GM12878 (cell line): ENCODE data around the gene PRR12. TPM values are rescaled to one million over a fixed set of nuclear protein-coding genes. Genes with fewer than 3 reads are reported as not detected.

Experiments used
- ATAC-seq: fragments of 200-7000 bp; cut with Tn5 transposase; 3 replicates; pipeline ENCODE4 v1.9.1; 2020; ENCODE audit warnings: mild to moderate bottlenecking, moderate library complexity
- BruUV-seq: library from RNA; stranded (reverse); fragments of 400-500 nt; replicated peaks from 2 replicates; lab custom pipeline; 2021; lab: Mats Ljungman, UMichigan
- CTCF ChIA-PET: fragments of 300-600 bp; sonication (Branson Sonifier 250); formaldehyde crosslinking; extraction: SDS; loops from one replicate; lab custom pipeline; 2021; ENCODE audit warnings: inconsistent platforms; lab: Yijun Ruan, JAX
- POLR2A ChIA-PET: fragments of 350-600 bp; formaldehyde crosslinking; extraction: SDS; loops from one replicate; lab custom pipeline; 2021; ENCODE audit warnings: inconsistent platforms; lab: Charles Lee
- RAD21 ChIA-PET: fragments of 300-600 bp; sonication (Branson Sonifier 250); formaldehyde crosslinking; loops from one replicate; lab custom pipeline; 2023; ENCODE audit warnings: antibody characterized with exemption; ENCODE audit not compliant: unreplicated experiment; lab: Charles Lee
- SMC1A ChIA-PET: fragments of 300-600 bp; sonication (Branson Sonifier 250); formaldehyde crosslinking; loops from one replicate; lab custom pipeline; 2023; ENCODE audit not compliant: unreplicated experiment, uncharacterized antibody; lab: Charles Lee
- DNase-seq: peaks from one replicate; pipeline ENCODE4 v3.0.0-alpha.2; 2011; ENCODE audit warnings: low read depth, low spot score
- FAIRE-seq: peaks from 3 replicates; lab custom pipeline; 2011; peaks lifted over from hg19 to GRCh38; lab: Jason Lieb, UNC
- H2AFZ ChIP-seq: 2 replicates; pipeline ENCODE4 v1.6.0; 2011; ENCODE audit warnings: low read depth, low read length, control low read depth; ENCODE audit not compliant: control insufficient read depth
- H3K27ac ChIP-seq: 2 replicates; pipeline ENCODE4 v1.5.1; 2011; ENCODE audit warnings: control low read depth; ENCODE audit not compliant: control insufficient read depth, insufficient read depth
- H3K27me3 ChIP-seq, 2 experiments: replicated peaks in 1 of 2; 2 replicates each; pipeline versions ENCODE4 v1.6.0 to v1.6.1; 2011; ENCODE audit warnings: low read length in 1 of 2; ENCODE audit not compliant: control insufficient read depth in 2 of 2, insufficient read depth in 2 of 2
- H3K36me3 ChIP-seq, 2 experiments: 2 replicates each; pipeline ENCODE4 v1.5.1; 2011; ENCODE audit warnings: low read length in 1 of 2; ENCODE audit not compliant: control insufficient read depth in 2 of 2, insufficient read depth in 2 of 2
- H3K4me1 ChIP-seq: 2 replicates; pipeline ENCODE4 v1.6.1; 2011; ENCODE audit warnings: mild to moderate bottlenecking, low read length, moderate library complexity, mixed read lengths; ENCODE audit not compliant: control insufficient read depth, insufficient read depth
- H3K4me2 ChIP-seq: 2 replicates; pipeline ENCODE4 v1.6.0; 2011; ENCODE audit warnings: control low read depth; ENCODE audit not compliant: control insufficient read depth, insufficient read depth
- H3K4me3 ChIP-seq: fragments of 200-600 bp; sonication (generic); 2 replicates; pipeline ENCODE4 v1.5.1; 2016
- H3K79me2 ChIP-seq: 2 replicates; pipeline ENCODE4 v1.6.0; 2011; ENCODE audit warnings: low read length; ENCODE audit not compliant: control insufficient read depth, insufficient read depth
- H3K9ac ChIP-seq: 2 replicates; pipeline ENCODE4 v1.8.0; 2011; ENCODE audit warnings: low read length, control low read depth, mixed read lengths; ENCODE audit not compliant: control insufficient read depth, insufficient read depth
- H3K9me3 ChIP-seq: replicated peaks from 3 replicates; pipeline ENCODE4 v1.5.1; 2011; ENCODE audit warnings: mild to moderate bottlenecking, low read length; ENCODE audit not compliant: control insufficient read depth, insufficient read depth
- H4K20me1 ChIP-seq: 2 replicates; pipeline ENCODE4 v1.6.0; 2011; ENCODE audit not compliant: control insufficient read depth, insufficient read depth
- ASH2L ChIP-seq: fragments of 300-600, 200-600 bp; sonication (generic); IDR thresholded peaks from 2 replicates; pipeline ENCODE4 v1.6.1; 2017; ENCODE audit warnings: low read depth, mild to moderate bottlenecking, borderline replicate concordance
- CUX1 ChIP-seq: IDR thresholded peaks from 2 replicates; pipeline ENCODE4 v1.6.1; 2012; ENCODE audit warnings: improper control_type of control experiment, low read depth, low read length; ENCODE audit not compliant: insufficient replicate concordance
- EP300 ChIP-seq, 2 experiments: fragments of 150-350 bp in 1 of 2; IDR thresholded peaks; 2 replicates each; pipeline ENCODE4 v1.6.1; 2011 to 2012; ENCODE audit warnings: low read depth in 2 of 2, low read length in 2 of 2, borderline replicate concordance in 1 of 2, improper control_type of control experiment in 1 of 2, inconsistent platforms in 1 of 2; ENCODE audit not compliant: control insufficient read depth in 1 of 2
- ESRRA ChIP-seq: IDR thresholded peaks from 2 replicates; pipeline ENCODE4 v1.6.1; 2012; ENCODE audit warnings: mild to moderate bottlenecking, low read length, improper control_type of control experiment
- FOXM1 ChIP-seq: IDR thresholded peaks from 2 replicates; pipeline ENCODE4 v1.6.1; 2012; ENCODE audit warnings: low read depth, mild to moderate bottlenecking, inconsistent platforms, low read length, moderate library complexity
- HCFC1 ChIP-seq: fragments of 150-350 bp; IDR thresholded peaks from 2 replicates; pipeline ENCODE4 v1.6.1; 2014; ENCODE audit warnings: low read length
- IKZF1 ChIP-seq: fragments of 450-650 bp; conservative IDR thresholded peaks from 2 replicates; pipeline ENCODE4 v1.6.1; 2017; ENCODE audit warnings: antibody characterized with exemption, mild to moderate bottlenecking
- MTA2 ChIP-seq: fragments of 450-650 bp; IDR thresholded peaks from 2 replicates; pipeline ENCODE4 v1.6.1; 2016; ENCODE audit warnings: low read depth, mild to moderate bottlenecking, moderate library complexity
- MTA3 ChIP-seq: IDR thresholded peaks from 2 replicates; pipeline ENCODE4 v1.6.1; 2012; ENCODE audit warnings: low read length, inconsistent platforms, borderline replicate concordance
- MYC ChIP-seq: IDR thresholded peaks from 2 replicates; pipeline ENCODE4 v1.6.1; 2011; ENCODE audit warnings: mild to moderate bottlenecking, low read length, moderate library complexity, inconsistent platforms; ENCODE audit not compliant: insufficient read depth, insufficient replicate concordance, insufficient read length, severe bottlenecking
- NFXL1 ChIP-seq: fragments of 450-650 bp; IDR thresholded peaks from 2 replicates; pipeline ENCODE4 v1.6.1; 2017; ENCODE audit warnings: antibody characterized with exemption, mild to moderate bottlenecking, borderline replicate concordance
- POLR2AphosphoS5 ChIP-seq: IDR thresholded peaks from 2 replicates; pipeline ENCODE4 v1.6.1; 2011; ENCODE audit warnings: mild to moderate bottlenecking, low read length, inconsistent platforms
- RBBP5 ChIP-seq: fragments of 200-600 bp; sonication (generic); conservative IDR thresholded peaks from 2 replicates; pipeline ENCODE4 v1.6.1; 2016
- SKIL ChIP-seq: fragments of 450-650 bp; IDR thresholded peaks from 2 replicates; pipeline ENCODE4 v1.6.1; 2017; ENCODE audit warnings: mild to moderate bottlenecking, low read depth, inconsistent platforms; ENCODE audit not compliant: poor library complexity, severe bottlenecking
- STAT1 ChIP-seq: fragments of 450-650 bp; conservative IDR thresholded peaks from 2 replicates; pipeline ENCODE4 v1.6.1; 2014; ENCODE audit warnings: antibody characterized with exemption, mild to moderate bottlenecking
- TAF1 ChIP-seq: IDR thresholded peaks from 2 replicates; pipeline ENCODE4 v1.6.1; 2011; ENCODE audit warnings: mild to moderate bottlenecking, low read depth, low read length, borderline replicate concordance
- YY1 ChIP-seq: IDR thresholded peaks from 2 replicates; pipeline ENCODE4 v1.6.1; 2011; ENCODE audit warnings: low read depth, mild to moderate bottlenecking, low read length
- WGBS: methylation state at CpG from one replicate; pipeline ENCODE4 v1.1.6; 2016; ENCODE audit warnings: low lambda C conversion rate; ENCODE audit not compliant: insufficient replicate concordance, insufficient coverage; ENCODE audit errors: missing lambda C conversion rate; 5-methylcytosine and 5-hydroxymethylcytosine counted together
- in situ Hi-C: fragments of 300-500 bp; cut with MboI; formaldehyde crosslinking; loops from 9 replicates; pipeline ENCODE4 v1.14.3; 2018; ENCODE audit warnings: mixed read lengths
- intact Hi-C: fragments of 100-400 bp; cut with micrococcal nuclease; formaldehyde crosslinking; loops from one replicate; pipeline ENCODE4 v1.14.2; 2022; ENCODE audit not compliant: unreplicated experiment
- polyA plus RNA-seq, 11 experiments: library from polyadenylated mRNA; depleted of rRNA in 4 of 11; unstranded in 6 of 11; stranded (reverse) in 5 of 11; fragments of >200 nt; fragmentation: Nextera tagmentation in 4 of 11; fragmentation: Illumina TruSeq in 1 of 11; extraction: Ambion mirVana in 4 of 11; extraction: Trizol in 1 of 11; gene quantifications; 1 replicate in 1 of 11; 2 replicates in 10 of 11; pipeline versions ENCODE4 v1.2.1 to v1.2.3, GENCODE V29; 2011 to 2016; ENCODE audit warnings: inconsistent platforms in 2 of 11, missing spikeins in 2 of 11, low read depth in 1 of 11
- total RNA-seq, 4 experiments: library from RNA; depleted of rRNA in 3 of 4; stranded (reverse); fragments of >200 nt in 3 of 4; fragmentation: Illumina TruSeq in 1 of 4; extraction: Trizol in 1 of 4; gene quantifications; 2 replicates each; pipeline versions ENCODE4 v1.2.1 to v1.2.3, GENCODE V29; 2013 to 2021

PRR12 gene
- total and polyA plus RNA-seq, 10 of the 15 experiments (the other 5 are each of a cell fraction or from before 2014, with no cell fraction given) = 0.02 to 25.3 (median 1.6) TPM

DNA sequence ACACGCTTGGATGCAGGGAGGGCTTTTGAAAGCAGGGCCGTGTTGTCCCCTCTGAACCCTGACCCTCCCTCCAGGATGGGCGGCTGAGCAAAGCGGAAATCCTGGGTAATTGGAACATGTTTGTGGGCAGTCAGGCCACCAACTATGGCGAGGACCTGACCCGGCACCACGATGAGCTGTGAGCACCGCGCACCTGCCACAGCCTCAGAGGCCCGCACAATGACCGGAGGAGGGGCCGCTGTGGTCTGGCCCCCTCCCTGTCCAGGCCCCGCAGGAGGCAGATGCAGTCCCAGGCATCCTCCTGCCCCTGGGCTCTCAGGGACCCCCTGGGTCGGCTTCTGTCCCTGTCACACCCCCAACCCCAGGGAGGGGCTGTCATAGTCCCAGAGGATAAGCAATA is 48.0 kb upstream of the PRR12 start (continued):
- TF ChIP-seq RBBP5 = no peak
- no peak for TF ChIP-seq MTA3
- TF ChIP-seq, all 136 proteins: peak for 0

DNA sequence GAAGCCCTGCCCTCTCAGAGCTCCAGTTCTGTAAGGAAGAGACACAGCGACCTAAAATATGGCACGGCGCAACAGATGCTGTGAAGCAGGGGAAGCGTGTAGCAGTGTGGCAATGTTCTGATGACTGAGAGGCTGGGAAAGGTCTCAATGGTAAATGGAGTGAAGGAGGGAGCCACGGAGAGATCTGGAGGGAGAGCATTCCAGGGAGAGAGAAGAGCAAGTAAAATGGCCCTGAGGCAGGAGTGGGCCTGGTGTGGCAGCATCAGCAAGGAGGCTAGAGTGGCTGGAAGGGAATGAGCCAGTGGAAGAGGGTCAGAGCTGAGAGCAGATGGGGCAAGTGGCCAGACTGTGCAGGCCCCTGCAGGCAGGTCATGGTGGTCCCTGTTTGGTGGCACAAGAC is 46.8 kb upstream of the PRR12 start:
- H3K27me3 ChIP-seq = no peaks in the 10 kb centered on the region
- ChIA-PET CTCF (no interaction called here), RAD21 (no interaction called here), SMC1A (no interaction called here), POLR2A (no interaction called here)
- in situ Hi-C loops (loop anchor here (5.0 kb wide), 1 partner anchor 37 kb away; no protein-coding TSS in a partner anchor), intact Hi-C loops (no loop called here)
- 61% methylated on average over 5 of the region's 5 CpGs for WGBS
- H3K9ac ChIP-seq = no peak overlapping the region
- no peaks in the 10 kb centered on the region for H3K36me3 ChIP-seq
- no TSS peak for BruUV-seq
- H3K79me2 ChIP-seq = no peaks in the 10 kb centered on the region
- no peaks in the 10 kb centered on the region for H4K20me1 ChIP-seq
- no peaks in the 10 kb centered on the region for H3K9me3 ChIP-seq
- ATAC-seq (no peak), DNase-seq (no peak), FAIRE-seq (no peak)
- H3K4me2 ChIP-seq = no peak overlapping the region
- no peak overlapping the region for H3K4me3 ChIP-seq
- H2AFZ ChIP-seq = no peak overlapping the region
- H3K4me1 ChIP-seq = no peaks in the 10 kb centered on the region
- no peak overlapping the region for H3K27ac ChIP-seq
- TF ChIP-seq SKIL (no peak), YY1 (no peak), HCFC1 (no peak), CUX1 (no peak), RBBP5 (no peak), MYC (no peak), ASH2L (no peak), IKZF1 (no peak), TAF1 (no peak), MTA2 (no peak), FOXM1 (no peak), STAT1 (no peak), ESRRA (no peak), NFXL1 (no peak), POLR2AphosphoS5 (no peak), EP300 (IDR thresholded peaks at IDR 0.05; ENCODE audit: borderline replicate concordance in 1 of 2, control insufficient read depth in 1 of 2, low read depth in 2 of 2, low read length in 2 of 2) (no peak)
